NOMO-1 treated with DMSO at 0.1 percent for 48 hours (cell line): ENCODE results near the gene SLC36A2.
"Not testable (repeated sequence)": the region's sequence is repeated elsewhere in the genome, so short reads cannot be mapped to it uniquely, and the experiment has no call there.

Experiments used
- DNase-seq: peaks from one replicate; lab custom pipeline; 2025; ENCODE audit not compliant: unreplicated experiment; lab: John Stamatoyannopoulos, UW

Gene SLC36A2

GRCh38 chr5:151327585-151327984 is 19.8 kb downstream of the SLC36A2 start:
- no peak for DNase-seq

DNA sequence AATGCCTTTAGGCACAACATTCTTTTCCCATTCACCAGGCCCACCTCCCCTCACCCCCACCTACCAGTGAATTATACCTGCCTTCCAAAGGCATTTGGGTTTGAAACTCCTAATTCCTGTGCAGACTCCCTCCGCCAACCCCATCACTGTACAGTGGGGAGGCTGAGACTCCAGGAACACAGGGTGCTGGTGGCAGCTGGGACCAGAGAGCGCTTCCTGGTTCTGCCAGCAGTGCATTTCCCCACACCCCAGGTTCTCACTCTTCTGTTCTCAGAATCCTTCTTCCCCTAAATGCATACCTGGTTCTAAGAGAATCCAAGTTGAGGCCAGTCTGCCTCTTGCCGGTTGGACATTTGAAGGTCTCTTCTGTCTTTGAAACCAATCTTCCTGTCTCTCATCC is 21.1 kb downstream of the SLC36A2 start:
- no peak for DNase-seq

DNA sequence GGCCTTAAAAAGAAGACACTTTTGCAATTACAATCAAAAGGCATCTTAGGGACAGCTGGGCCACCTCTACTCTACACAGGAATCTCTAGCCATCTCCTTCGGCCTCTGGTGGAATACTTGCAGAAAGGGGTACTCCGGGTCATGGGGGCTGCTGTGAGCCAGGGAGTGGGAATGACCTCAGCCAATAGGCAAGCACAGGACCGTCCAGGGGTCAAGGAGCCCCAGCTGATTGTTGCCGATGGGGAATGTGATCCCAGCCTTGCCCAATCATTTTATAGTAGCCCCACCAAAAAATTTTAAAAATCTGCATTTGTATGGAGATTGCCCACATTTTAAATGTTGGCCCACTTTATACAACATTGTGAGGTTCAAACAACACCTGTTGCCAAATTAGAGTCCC is 26.9 kb downstream of the SLC36A2 start:
- DNase-seq = no peak

DNA sequence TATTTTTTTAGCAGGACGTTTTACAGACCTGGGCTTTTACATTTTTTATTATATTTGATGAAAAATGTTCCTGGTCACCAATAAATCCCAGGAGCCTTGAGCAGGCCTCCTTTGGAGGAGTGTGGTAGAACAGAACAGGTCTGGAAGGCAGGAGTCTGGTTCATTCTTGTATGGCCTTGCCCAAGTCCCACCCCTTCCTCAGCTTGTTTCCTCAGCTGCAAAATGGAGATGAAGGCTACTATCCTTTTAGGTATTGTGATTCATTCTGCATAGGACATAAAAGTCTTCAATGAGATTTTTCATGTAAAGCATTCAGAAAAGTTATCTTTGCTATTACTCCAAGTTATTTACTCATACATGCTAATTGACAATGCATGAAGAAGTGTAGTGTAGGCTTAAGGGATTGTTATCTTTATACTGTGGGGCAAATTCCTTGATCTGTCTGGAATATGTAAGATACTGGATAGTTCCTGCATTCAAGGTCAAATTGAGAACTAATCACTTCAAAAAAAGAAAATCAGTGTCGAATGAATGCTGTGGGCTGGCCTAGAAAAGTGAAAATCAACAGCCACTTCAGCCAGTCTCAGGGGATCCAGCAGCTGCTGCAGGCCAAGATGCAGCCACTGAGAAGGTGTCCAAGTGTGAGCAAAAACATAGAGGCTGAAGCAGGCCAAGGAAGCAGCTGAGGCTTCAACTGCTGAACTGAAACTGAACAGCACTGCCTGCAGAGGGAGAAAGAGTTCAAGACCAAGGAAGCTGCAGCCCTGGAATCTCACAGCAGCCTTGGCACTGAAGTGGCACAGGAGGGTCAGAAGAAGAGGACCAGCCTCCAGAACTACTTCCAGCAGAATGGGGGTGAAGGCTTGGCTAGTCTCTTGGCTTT is 28.3 kb downstream of the SLC36A2 start:
- peak; percentile 32 for DNase-seq

- DNase-seq = no peak
Observed at GRCh38 chr5:151317871-151318270, 29.5 kb downstream of the SLC36A2 start.

- DNase-seq = peak; percentile 26
Observed at GRCh38 chr5:151315998-151316597, 31.3 kb downstream of the SLC36A2 start.

- DNase-seq = no peak
Observed at GRCh38 chr5:151313357-151313756, 34.0 kb downstream of the SLC36A2 start.

DNA sequence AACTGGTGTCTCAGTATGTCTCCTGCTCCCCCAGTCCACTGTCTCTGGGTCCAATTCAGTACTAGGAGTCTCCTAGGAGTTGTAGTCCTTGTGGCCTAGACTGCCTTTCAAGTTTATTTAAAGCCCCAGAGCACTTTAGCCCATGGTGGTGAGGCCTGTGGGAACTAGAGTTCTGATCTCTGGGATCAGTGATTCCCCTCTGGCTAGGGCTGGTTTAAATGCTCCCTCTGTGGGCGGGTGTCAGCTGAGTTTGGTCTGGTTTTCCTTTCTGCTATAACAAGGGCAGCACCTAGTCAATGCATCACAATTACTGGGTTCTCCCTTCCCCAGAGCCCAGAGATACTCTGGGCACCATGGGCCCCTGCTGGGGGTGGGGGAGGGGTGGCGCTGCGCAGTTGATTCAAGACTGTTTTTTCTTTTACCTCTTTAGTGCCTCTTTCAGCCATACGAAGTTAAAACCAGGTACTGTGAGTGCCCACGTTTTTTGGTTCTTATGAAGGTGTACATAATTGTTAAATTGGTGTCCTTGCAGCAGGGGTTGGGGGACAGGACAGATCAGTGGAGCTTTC is 34.5 kb downstream of the SLC36A2 start:
- DNase-seq = no peak

DNA sequence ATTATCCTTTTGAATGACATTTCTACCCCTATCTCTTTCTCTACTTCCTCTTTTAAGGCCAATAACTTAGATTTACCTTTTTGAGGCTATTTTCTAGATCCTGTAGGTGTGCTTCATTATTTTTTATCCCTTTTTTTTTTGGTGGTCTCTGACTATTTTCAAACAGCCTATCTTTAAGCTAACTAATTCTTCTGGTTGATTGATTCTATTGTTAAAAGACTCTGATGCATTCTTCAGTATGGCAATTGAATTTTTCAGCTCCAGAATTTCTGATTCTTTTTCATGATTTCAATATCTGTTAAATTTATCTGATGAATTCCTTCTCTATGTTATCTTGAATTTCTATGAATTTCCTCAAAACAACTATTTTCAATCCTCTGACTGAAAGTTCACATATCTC is 36.4 kb downstream of the SLC36A2 start:
- no peak for DNase-seq

DNA sequence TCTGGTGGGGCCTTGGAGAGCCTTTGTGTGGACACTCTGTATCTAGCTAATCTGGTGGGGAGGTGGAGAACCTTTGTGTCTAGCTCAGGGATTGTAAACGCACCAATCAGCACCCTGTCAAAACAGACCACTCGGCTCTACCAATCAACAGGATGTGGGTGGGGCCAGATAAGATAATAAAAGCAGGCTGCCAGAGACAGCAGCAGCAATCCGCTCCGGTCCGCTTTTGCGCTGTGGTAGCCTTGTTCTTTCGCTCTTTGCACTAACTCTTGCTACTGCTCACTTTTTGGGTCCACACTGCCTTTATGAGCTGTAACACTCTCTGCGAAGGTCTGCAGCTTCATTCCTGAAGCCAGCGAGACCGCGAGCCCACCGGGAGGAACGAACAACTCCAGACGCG is 37.5 kb downstream of the SLC36A2 start:
- DNase-seq = not testable (repeated sequence)

DNA sequence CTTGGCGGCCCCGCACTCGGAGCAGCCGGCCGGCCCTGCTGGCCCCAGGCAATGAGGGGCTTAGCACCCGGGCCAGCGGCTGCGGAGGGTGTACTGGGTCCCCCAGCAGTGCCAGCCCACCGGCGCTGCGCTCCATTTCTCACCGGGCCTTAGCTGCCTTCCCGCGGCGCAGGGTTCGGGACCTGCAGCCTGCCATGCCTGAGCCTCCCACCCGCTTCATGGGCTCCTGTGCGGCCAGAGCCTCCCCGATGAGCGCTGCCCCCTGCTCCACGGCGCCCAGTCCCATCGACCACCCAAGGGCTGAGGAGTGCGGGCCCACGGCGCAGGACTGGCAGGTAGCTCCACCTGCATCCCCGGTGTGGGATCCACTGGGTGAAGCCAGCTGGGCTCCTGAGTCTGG is 38.1 kb downstream of the SLC36A2 start:
- not testable (repeated sequence) for DNase-seq

DNA sequence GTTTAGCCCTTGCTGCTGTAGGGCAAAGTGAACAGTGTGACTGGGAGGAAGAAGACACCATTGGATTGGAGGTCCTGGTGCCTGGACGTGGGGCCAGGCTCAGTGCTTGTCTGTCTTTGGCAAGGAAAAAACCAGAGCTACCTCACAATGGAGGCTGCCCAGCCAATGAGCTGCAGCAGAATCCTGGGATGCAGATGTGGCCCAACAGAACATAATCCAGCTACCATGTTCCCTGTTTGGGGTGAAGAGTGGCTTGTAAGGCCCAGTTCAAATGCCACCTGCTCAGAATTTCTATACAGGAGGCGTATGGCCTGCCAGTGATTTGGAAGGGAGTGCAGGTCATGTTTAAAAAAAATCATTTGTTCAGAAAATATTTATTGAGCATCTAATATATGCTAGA is 43.7 kb downstream of the SLC36A2 start, which contains the start of gene SLC36A3:
SLC36A3 (minus strand) TSS at position 101 of the 400 bp plus-strand sequence. CDS start 412 bp downstream, outside the sequence.
- no peak for DNase-seq

DNA sequence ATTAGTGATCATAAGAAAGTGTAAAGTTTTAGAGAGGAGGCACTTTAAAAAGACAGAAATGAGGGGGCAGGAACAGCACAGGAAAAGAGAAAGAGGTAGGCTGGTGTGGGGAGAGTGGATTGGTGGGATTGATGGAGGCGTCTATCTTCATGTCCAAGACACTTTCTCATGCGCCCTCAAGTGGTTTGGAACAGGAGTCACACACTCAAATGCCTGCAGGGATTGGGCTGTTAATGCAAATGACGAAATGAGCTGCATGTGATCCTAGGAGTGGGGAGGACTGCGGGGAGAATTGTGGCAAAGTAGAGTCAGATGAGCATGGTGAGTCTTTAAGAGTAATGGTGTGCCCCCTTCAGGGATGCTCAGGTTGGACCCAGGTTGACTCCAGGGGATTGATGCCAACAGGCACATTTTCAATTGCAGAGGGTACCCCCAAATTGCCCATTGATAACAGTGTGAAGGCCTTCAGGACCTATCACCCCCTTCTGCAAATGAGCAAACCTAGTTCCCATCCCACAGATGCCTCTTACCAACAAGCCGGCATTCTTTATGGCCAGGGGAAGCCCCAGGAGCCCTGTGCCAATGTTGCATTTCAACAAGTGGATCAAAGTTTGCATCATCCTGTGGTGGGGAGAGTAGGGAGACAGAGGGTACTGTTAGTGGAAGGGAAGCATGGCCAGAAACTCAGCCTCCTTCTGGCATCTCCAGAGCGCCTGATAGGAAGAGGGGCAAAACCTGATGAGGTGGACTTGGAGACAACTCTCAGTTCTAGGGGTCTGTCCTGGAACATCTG is 49.1 kb downstream of the SLC36A2 start:
- peak; percentile 37 for DNase-seq

DNA sequence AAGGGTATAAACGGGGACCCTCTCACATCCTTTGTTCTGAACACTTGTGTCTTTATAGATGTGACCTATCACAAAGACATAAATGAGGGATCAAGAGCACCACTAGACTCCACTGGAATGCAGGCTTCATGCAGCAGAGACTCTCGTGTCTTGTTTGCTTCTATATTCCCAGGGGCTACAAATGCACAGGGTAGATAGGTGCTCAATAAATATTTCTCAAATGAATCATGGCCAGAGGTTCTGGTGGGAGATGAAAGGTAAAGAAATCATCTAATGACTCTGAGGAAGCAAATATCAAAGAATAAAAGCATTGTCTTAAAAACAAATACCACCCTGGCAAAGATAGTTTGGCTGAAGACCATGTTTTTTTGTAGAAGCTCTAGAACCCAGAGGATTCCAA is 50.4 kb downstream of the SLC36A2 start:
- no peak for DNase-seq

DNA sequence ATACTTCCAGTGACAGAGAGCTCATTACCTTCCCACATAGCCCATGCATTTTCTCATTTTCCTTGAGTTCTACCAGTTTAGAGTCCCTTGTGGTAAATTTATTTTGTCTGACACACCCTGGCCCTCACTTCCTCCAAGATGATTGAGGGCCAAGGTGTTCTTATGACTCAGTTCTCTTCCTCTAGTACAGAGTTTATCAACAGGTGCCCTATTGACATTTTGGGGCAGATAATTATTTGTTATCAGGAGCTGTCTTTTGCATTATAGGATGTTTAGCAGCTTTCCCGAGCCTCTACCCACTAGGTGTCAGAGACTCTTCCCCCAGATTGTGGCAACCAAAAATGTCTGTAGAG is 50.9 kb downstream of the SLC36A2 start:
- no peak for DNase-seq

DNA sequence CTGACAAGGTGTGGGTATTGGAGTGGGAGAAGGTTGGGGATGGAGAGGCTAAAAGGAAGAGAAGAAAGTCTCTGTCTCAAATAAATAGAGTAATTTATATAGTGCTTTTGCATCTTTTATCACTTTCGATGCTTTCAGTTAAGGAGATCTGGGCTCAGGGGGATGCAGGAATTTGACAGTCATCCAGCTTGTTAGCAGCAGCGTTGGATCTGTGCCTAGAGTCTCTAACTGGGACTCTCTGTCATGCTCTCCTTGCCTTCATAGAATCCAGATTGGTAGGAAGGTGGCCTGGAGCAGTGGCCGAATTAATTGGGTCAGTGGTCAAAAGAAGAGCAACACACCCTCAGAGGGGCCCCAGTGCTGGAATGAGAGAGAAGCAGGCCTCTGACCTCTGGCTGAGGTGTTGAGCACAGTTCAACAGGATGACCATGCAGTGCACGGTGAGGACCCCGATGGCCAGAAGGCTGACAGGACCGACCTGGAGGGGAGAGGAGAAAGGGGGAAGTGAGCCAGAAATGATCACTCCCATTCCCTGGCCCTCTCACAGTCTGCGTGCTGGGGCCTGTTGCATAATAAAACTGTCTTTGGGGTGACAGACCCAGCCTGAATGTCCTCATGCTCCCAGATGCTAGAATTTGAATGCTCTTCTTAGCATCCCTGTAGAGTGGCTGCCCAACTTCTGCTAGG is 51.4 kb downstream of the SLC36A2 start:
- peak; percentile 83 for DNase-seq

DNA sequence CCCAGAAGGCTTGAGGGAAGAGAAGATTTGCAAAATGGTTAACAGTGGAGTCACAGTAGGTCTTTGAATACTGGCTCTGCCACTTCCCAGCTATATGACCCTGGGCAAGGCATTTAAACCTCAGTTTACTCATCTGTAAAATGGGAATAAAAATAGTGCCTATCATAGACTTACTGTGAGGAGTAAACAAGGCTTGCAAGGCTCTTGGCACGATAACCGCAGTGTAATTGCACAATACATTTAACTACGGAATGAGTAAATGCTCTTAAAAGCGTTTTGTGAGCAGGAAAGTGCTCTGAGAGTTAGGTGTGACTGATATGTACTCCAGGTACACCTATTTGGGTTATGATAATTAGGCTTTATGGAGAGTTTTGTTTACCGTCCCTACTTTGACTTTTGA is 52.2 kb downstream of the SLC36A2 start:
- DNase-seq = peak; percentile 68

GRCh38 chr5:151293624-151294023 is 53.7 kb downstream of the SLC36A2 start:
- DNase-seq = no peak

DNA sequence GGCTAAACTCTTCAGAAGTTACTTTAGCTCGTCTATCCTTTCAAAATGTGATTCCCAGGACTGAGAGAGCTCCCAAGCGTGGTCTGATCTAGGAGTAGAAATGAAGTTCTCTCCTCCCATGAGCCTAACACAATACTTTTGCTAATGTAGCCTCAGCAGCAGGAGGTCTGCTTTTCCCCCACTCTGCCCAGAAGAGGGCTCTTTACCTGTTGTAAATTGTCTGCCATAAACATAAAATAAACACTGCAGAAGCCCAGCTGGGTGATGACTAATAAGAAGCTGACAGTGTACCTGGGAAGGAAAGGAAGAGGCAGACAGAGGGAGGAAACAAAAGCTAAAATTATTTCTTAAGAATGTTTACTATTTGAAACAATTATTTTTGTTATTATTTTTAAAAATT is 59.2 kb downstream of the SLC36A2 start:
- no peak for DNase-seq

GRCh38 chr5:151286246-151286645 is 61.1 kb downstream of the SLC36A2 start:
- DNase-seq = no peak

DNA sequence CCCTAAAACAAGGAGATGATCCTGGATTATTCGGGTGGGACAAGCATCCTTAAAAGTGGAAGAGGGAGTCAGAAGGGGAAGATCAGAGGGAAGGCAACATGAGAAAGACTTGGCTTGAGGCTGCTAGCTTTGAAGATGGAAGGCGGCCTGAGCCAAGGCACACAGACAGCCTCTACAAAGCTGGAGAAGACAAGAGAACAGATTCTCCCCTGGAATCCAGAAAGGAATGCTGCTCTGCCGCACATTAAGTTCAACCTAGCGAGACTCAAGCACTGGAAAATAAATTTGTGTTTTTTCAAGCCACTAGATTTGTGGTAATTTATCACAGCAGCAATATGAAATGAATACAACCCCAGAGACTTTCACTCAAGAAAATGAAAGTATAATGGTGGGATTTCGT is 61.7 kb downstream of the SLC36A2 start:
- no peak for DNase-seq
